B cell (primary cell): ENCODE measurements around the gene PGBD2. TPM values are rescaled to one million over a fixed set of nuclear protein-coding genes. Genes with fewer than 3 reads are reported as not detected.
"Not testable (repeated sequence)": the region's sequence is repeated elsewhere in the genome, so short reads cannot be mapped to it uniquely, and the experiment has no call there.

ENCODE experiments used
- ATAC-seq: fragments of 200-7000 bp; cut with Tn5 transposase; one replicate; pipeline ENCODE4 v1.10.0; 2021; ENCODE audit warnings: low read depth, mild to moderate bottlenecking, moderate number of reproducible peaks, moderate library complexity
- CTCF ChIA-PET: fragments of 350-600 bp; sonication (Branson Sonifier 250); formaldehyde crosslinking; loops from one replicate; lab custom pipeline; 2021; ENCODE audit warnings: antibody characterized with exemption, inconsistent platforms; lab: Charles Lee
- POLR2A ChIA-PET: fragments of 350-600 bp; sonication (Branson Sonifier 250); formaldehyde crosslinking; loops from one replicate; lab custom pipeline; 2021; ENCODE audit warnings: antibody characterized with exemption; lab: Charles Lee
- DNase-seq: peaks from one replicate; pipeline ENCODE4 v3.0.0; 2013
- H2AFZ ChIP-seq: 2 replicates; pipeline ENCODE4 v1.6.1; 2012; ENCODE audit warnings: mild to moderate bottlenecking, low read depth, low read length; ENCODE audit not compliant: insufficient read depth, poor library complexity, severe bottlenecking
- H3K27ac ChIP-seq, 2 donors: 1 replicate in 1 of 2; 2 replicates in 1 of 2; pipeline ENCODE4 v1.5.1; 2012 to 2013; ENCODE audit warnings: low read length in 2 of 2, mild to moderate bottlenecking in 2 of 2, moderate library complexity in 1 of 2
- H3K27me3 ChIP-seq, 4 experiments: fragments of 200-600 bp in 1 of 4; sonication (generic) in 1 of 4; replicated peaks in 1 of 4; 1 replicate in 2 of 4; 2 replicates in 2 of 4; pipeline versions ENCODE4 v1.6.1 to v1.7.0; 2013 to 2016; ENCODE audit warnings: low read length in 3 of 4, mild to moderate bottlenecking in 2 of 4, mixed read lengths in 1 of 4, moderate library complexity in 1 of 4; ENCODE audit not compliant: insufficient read depth in 4 of 4, control insufficient read depth in 3 of 4; ENCODE audit errors: control extremely low read depth in 1 of 4
- H3K36me3 ChIP-seq, 2 experiments: replicated peaks in 1 of 2; 1 replicate in 1 of 2; 2 replicates in 1 of 2; pipeline versions ENCODE4 v1.6.1 to v1.7.1; 2013; ENCODE audit warnings: low read length in 1 of 2; ENCODE audit not compliant: insufficient read depth in 2 of 2, control insufficient read depth in 1 of 2; ENCODE audit errors: control extremely low read depth in 1 of 2, extremely low read depth in 1 of 2
- H3K4me1 ChIP-seq, 2 donors: fragments of 200-600 bp in 1 of 2; sonication (generic) in 1 of 2; 1 replicate in 1 of 2; 2 replicates in 1 of 2; pipeline versions ENCODE4 v1.5.1 to v1.6.1; 2013 to 2017; ENCODE audit warnings: low read length in 2 of 2; ENCODE audit not compliant: control insufficient read depth in 2 of 2, insufficient read depth in 2 of 2
- H3K4me2 ChIP-seq: replicated peaks from 2 replicates; pipeline ENCODE3; 2012; ENCODE audit warnings: mild to moderate bottlenecking, low read depth, low read length; ENCODE audit not compliant: poor library complexity, severe bottlenecking
- H3K4me3 ChIP-seq, 5 experiments: fragments of 200-600 bp in 1 of 5; sonication (generic) in 1 of 5; 1 replicate in 3 of 5; 2 replicates in 2 of 5; pipeline versions ENCODE4 v1.5.1 to v1.7.0; 2011 to 2016; ENCODE audit warnings: low read length in 4 of 5, mild to moderate bottlenecking in 4 of 5, low read depth in 2 of 5, control low read depth in 1 of 5, moderate library complexity in 1 of 5; ENCODE audit not compliant: insufficient read depth in 1 of 5; ENCODE audit errors: control extremely low read depth in 1 of 5, extremely low read depth in 1 of 5
- H3K79me2 ChIP-seq: fragments of 200-600 bp; sonication (generic); one replicate; pipeline ENCODE4 v1.6.0; 2016; ENCODE audit warnings: low read length; ENCODE audit not compliant: control insufficient read depth, insufficient read depth
- H3K9ac ChIP-seq: fragments of 200-600 bp; sonication (generic); 2 replicates; pipeline ENCODE4 v1.6.1; 2017; ENCODE audit warnings: mild to moderate bottlenecking, low read length, moderate library complexity
- H3K9me3 ChIP-seq, 3 donors: one replicate each; pipeline versions ENCODE4 v1.6.1 to v1.7.1; 2013; ENCODE audit warnings: low read length in 2 of 3; ENCODE audit not compliant: control insufficient read depth in 2 of 3, insufficient read depth in 1 of 3; ENCODE audit errors: control extremely low read depth in 1 of 3
- H4K20me1 ChIP-seq: 2 replicates; pipeline ENCODE4 v1.6.0; 2012; ENCODE audit warnings: mild to moderate bottlenecking, low read length; ENCODE audit not compliant: insufficient read depth, control insufficient read depth, poor library complexity, severe bottlenecking
- H3K27ac Mint-ChIP-seq: one replicate; pipeline ENCODE4 v1.8.0; 2021; ENCODE audit warnings: mixed read lengths
- H3K27me3 Mint-ChIP-seq: one replicate; pipeline ENCODE4 v1.8.0; 2021; ENCODE audit warnings: mixed read lengths
- H3K4me1 Mint-ChIP-seq: one replicate; pipeline ENCODE4 v1.8.0; 2021; ENCODE audit warnings: mixed read lengths
- H3K4me3 Mint-ChIP-seq: one replicate; pipeline ENCODE4 v1.8.0; 2021; ENCODE audit warnings: mixed read lengths
- H3K9me3 Mint-ChIP-seq: one replicate; pipeline ENCODE4 v1.8.0; 2022; ENCODE audit warnings: mixed read lengths; ENCODE audit not compliant: insufficient read depth
- WGBS: methylation state at CpG from one replicate; pipeline ENCODE4 v1.1.5; 2013; ENCODE audit warnings: missing lambda C conversion rate; ENCODE audit not compliant: insufficient coverage; 5-methylcytosine and 5-hydroxymethylcytosine counted together
- intact Hi-C: fragments of 100-400 bp; cut with micrococcal nuclease; formaldehyde crosslinking; loops from one replicate; pipeline ENCODE4 v1.10.0; 2022
- polyA plus RNA-seq: library from polyadenylated mRNA; depleted of rRNA; stranded (reverse); fragments of >200 nt; gene quantifications from 2 replicates; pipeline ENCODE4 v1.2.3, GENCODE V29; 2012
- total RNA-seq, 2 donors: library from RNA; stranded (reverse); fragments of 120-200 nt in 1 of 2; gene quantifications; 1 replicate in 1 of 2; 2 replicates in 1 of 2; pipeline versions ENCODE4 v1.2.3 to v1.2.4, GENCODE V29; 2013 to 2022

Gene PGBD2
- total and polyA plus RNA-seq, 2 donors (not counting 1 experiment from before 2014, with no cell fraction given) = 13.3 to 27.7 TPM

- H3K9ac ChIP-seq, H2AFZ ChIP-seq, H3K27ac Mint-ChIP-seq, CTCF ChIA-PET, DNase-seq, H3K36me3 ChIP-seq, H3K4me1 ChIP-seq, H4K20me1 ChIP-seq, H3K4me3 ChIP-seq, H3K27me3 Mint-ChIP-seq, H3K4me3 Mint-ChIP-seq, POLR2A ChIA-PET, H3K9me3 Mint-ChIP-seq, H3K4me1 Mint-ChIP-seq, H3K27me3 ChIP-seq, ATAC-seq, H3K27ac ChIP-seq, intact Hi-C loops, H3K9me3 ChIP-seq, H3K79me2 ChIP-seq, H3K4me2 ChIP-seq: not testable (repeated sequence)
- WGBS = 100% methylated on average over 1 of the region's 4 CpGs
Measured at GRCh38 chr1:248930037-248930436, 24.0 kb downstream of the PGBD2 start.

- H3K9me3 Mint-ChIP-seq, H3K27ac Mint-ChIP-seq, H2AFZ ChIP-seq, DNase-seq, H4K20me1 ChIP-seq, H3K79me2 ChIP-seq, ATAC-seq, H3K4me3 Mint-ChIP-seq, H3K9ac ChIP-seq, H3K4me1 Mint-ChIP-seq, H3K27ac ChIP-seq, H3K4me1 ChIP-seq, CTCF ChIA-PET, H3K27me3 ChIP-seq, H3K27me3 Mint-ChIP-seq, H3K9me3 ChIP-seq, intact Hi-C loops, H3K36me3 ChIP-seq, POLR2A ChIA-PET, H3K4me3 ChIP-seq, H3K4me2 ChIP-seq: not testable (repeated sequence)
- WGBS = 86% methylated on average over 1 of the region's 9 CpGs
Measured at GRCh38 chr1:248938173-248938809, 32.3 kb downstream of the PGBD2 start.

- POLR2A ChIA-PET, H3K9me3 Mint-ChIP-seq, H3K27me3 ChIP-seq, H3K4me1 ChIP-seq, H3K4me3 ChIP-seq, ATAC-seq, intact Hi-C loops, H3K4me3 Mint-ChIP-seq, H3K9ac ChIP-seq, H3K9me3 ChIP-seq, H3K36me3 ChIP-seq, H2AFZ ChIP-seq, H3K27ac ChIP-seq, H3K4me1 Mint-ChIP-seq, H3K79me2 ChIP-seq, H3K4me2 ChIP-seq, CTCF ChIA-PET, H3K27me3 Mint-ChIP-seq, H3K27ac Mint-ChIP-seq, H4K20me1 ChIP-seq, DNase-seq: not testable (repeated sequence)
- no CpG with 5 or more reads among the region's 77 CpGs for WGBS
Measured at GRCh38 chr1:248944134-248944999, 38.3 kb downstream of the PGBD2 start.

- H3K4me2 ChIP-seq, H3K27ac Mint-ChIP-seq, H3K4me3 Mint-ChIP-seq, H3K9me3 Mint-ChIP-seq, ATAC-seq, H3K4me1 Mint-ChIP-seq, H3K79me2 ChIP-seq, H3K4me3 ChIP-seq, H3K36me3 ChIP-seq, H3K4me1 ChIP-seq, POLR2A ChIA-PET, H2AFZ ChIP-seq, H3K27ac ChIP-seq, CTCF ChIA-PET, DNase-seq, intact Hi-C loops, H3K27me3 ChIP-seq, H3K9ac ChIP-seq, H4K20me1 ChIP-seq, H3K27me3 Mint-ChIP-seq, H3K9me3 ChIP-seq: not testable (repeated sequence)
- no CpG with 5 or more reads among the region's 33 CpGs for WGBS
Measured at GRCh38 chr1:248945000-248945423, 39.0 kb downstream of the PGBD2 start.
